Smooth muscle cell (in vitro differentiated cells): ENCODE measurements around the gene CARMIL1. TPM values are rescaled to one million over a fixed set of nuclear protein-coding genes. Genes with fewer than 3 reads are reported as not detected.

ENCODE experiments used
- DNase-seq: peaks from one replicate; lab custom pipeline; 2025; ENCODE audit not compliant: unreplicated experiment; lab: John Stamatoyannopoulos, UW
- H2AFZ ChIP-seq: fragments of 200-600 bp; sonication (generic); 2 replicates; pipeline ENCODE4 v1.6.0; 2016; ENCODE audit warnings: antibody characterized with exemption, low read depth, mild to moderate bottlenecking
- H3F3A ChIP-seq: fragments of 200-600 bp; sonication (generic); 2 replicates; pipeline ENCODE4 v1.6.0; 2017; ENCODE audit warnings: antibody characterized with exemption, low read depth
- H3K27ac ChIP-seq: fragments of 200-600 bp; sonication (generic); 2 replicates; pipeline ENCODE4 v1.5.1; 2016; ENCODE audit warnings: low read depth, mild to moderate bottlenecking
- H3K27me3 ChIP-seq: fragments of 200-600 bp; sonication (generic); 2 replicates; pipeline ENCODE4 v1.6.1; 2016; ENCODE audit warnings: low read depth, mild to moderate bottlenecking
- H3K36me3 ChIP-seq: fragments of 200-600 bp; sonication (generic); 2 replicates; pipeline ENCODE4 v1.5.1; 2016; ENCODE audit warnings: low read depth
- H3K4me1 ChIP-seq: fragments of 200-600 bp; sonication (generic); 2 replicates; pipeline ENCODE4 v1.5.1; 2016; ENCODE audit warnings: low read depth
- H3K4me2 ChIP-seq: fragments of 200-600 bp; sonication (generic); 2 replicates; pipeline ENCODE4 v1.6.0; 2016; ENCODE audit warnings: mild to moderate bottlenecking
- H3K4me3 ChIP-seq: fragments of 200-600 bp; sonication (generic); 2 replicates; pipeline ENCODE4 v1.5.1; 2016; ENCODE audit warnings: mild to moderate bottlenecking
- H3K79me2 ChIP-seq: fragments of 200-600 bp; sonication (generic); 2 replicates; pipeline ENCODE4 v1.6.0; 2016; ENCODE audit warnings: low read depth, mild to moderate bottlenecking
- H3K9ac ChIP-seq: fragments of 200-600 bp; sonication (generic); 2 replicates; pipeline ENCODE4 v1.6.0; 2016; ENCODE audit warnings: low read depth
- H3K9me3 ChIP-seq: fragments of 200-600 bp; sonication (generic); replicated peaks from 2 replicates; pipeline ENCODE4 v1.5.1; 2016; ENCODE audit warnings: low read depth
- H4K20me1 ChIP-seq: fragments of 200-600 bp; sonication (generic); 2 replicates; pipeline ENCODE4 v1.6.0; 2016; ENCODE audit warnings: low read depth
- CTCF ChIP-seq: fragments of 200-600 bp; sonication (generic); IDR thresholded peaks from 2 replicates; pipeline ENCODE4 v1.5.1; 2017; ENCODE audit warnings: borderline replicate concordance, mild to moderate bottlenecking, antibody characterized with exemption; ENCODE audit not compliant: insufficient read depth, poor library complexity, severe bottlenecking
- whole genome bisulfite sequencing: methylation state at CpG from one replicate; pipeline ENCODE4 v1.1.7; 2016; ENCODE audit warnings: low lambda C conversion rate; 5-methylcytosine and 5-hydroxymethylcytosine counted together
- polyA plus RNA-seq: library from polyadenylated mRNA; unstranded; fragments of >200 nt; fragmentation: Nextera tagmentation; extraction: Ambion mirVana; gene quantifications from 2 replicates; pipeline ENCODE4 v1.2.1, GENCODE V29; 2016
- total RNA-seq: library from RNA; depleted of rRNA; stranded (reverse); fragments of >200 nt; gene quantifications from 2 replicates; pipeline ENCODE4 v1.2.3, GENCODE V29; 2014

CARMIL1 gene
- total and polyA plus RNA-seq, 2 experiments from 2014 or later = 7.6 to 24.1 TPM

GRCh38 chr6:25544833-25545232 is 265.7 kb downstream of the CARMIL1 start:
- peaks cover 5% of the 10 kb centered on the region for H3F3A ChIP-seq
- TF ChIP-seq CTCF = no peak
- H3K79me2 ChIP-seq = no peaks in the 10 kb centered on the region
- H3K4me1 ChIP-seq = peaks cover 6% of the 10 kb centered on the region
- no peak overlapping the region for H3K4me3 ChIP-seq
- H4K20me1 ChIP-seq = no peaks in the 10 kb centered on the region
- H3K36me3 ChIP-seq = no peaks in the 10 kb centered on the region
- H3K27me3 ChIP-seq = no peaks in the 10 kb centered on the region
- H3K4me2 ChIP-seq = no peak overlapping the region
- peak overlapping the region; percentile 56 for H3K27ac ChIP-seq
- H2AFZ ChIP-seq = no peak overlapping the region
- H3K9me3 ChIP-seq = no peaks in the 10 kb centered on the region
- no peak overlapping the region for H3K9ac ChIP-seq
- no peak for DNase-seq

GRCh38 chr6:25547797-25548196 is 268.6 kb downstream of the CARMIL1 start:
- DNase-seq = no peak
- Histone ChIP-seq H3F3A (no peaks in the 10 kb centered on the region), H3K4me1 (no peaks in the 10 kb centered on the region), H3K9ac (no peak overlapping the region), H3K79me2 (no peaks in the 10 kb centered on the region), H3K4me3 (no peak overlapping the region), H3K4me2 (no peak overlapping the region), H2AFZ (no peak overlapping the region), H3K27me3 (no peaks in the 10 kb centered on the region), H3K36me3 (no peaks in the 10 kb centered on the region), H3K27ac (no peak overlapping the region), H3K9me3 (no peaks in the 10 kb centered on the region), H4K20me1 (no peaks in the 10 kb centered on the region)
- 73% methylated on average over 2 of the region's 2 CpGs for WGBS
- no peak for TF ChIP-seq CTCF

- WGBS = 57% methylated on average over 2 of the region's 2 CpGs
- no peaks in the 10 kb centered on the region for H3K4me1 ChIP-seq
- no peaks in the 10 kb centered on the region for H3K27me3 ChIP-seq
- TF ChIP-seq CTCF = no peak
- no peak overlapping the region for H3K27ac ChIP-seq
- H3K9me3 ChIP-seq = no peaks in the 10 kb centered on the region
- no peaks in the 10 kb centered on the region for H3F3A ChIP-seq
- H4K20me1 ChIP-seq = no peaks in the 10 kb centered on the region
- H3K4me2 ChIP-seq = no peak overlapping the region
- H2AFZ ChIP-seq = no peak overlapping the region
- H3K4me3 ChIP-seq = no peak overlapping the region
- no peak for DNase-seq
- H3K79me2 ChIP-seq = no peaks in the 10 kb centered on the region
- H3K36me3 ChIP-seq = no peaks in the 10 kb centered on the region
- H3K9ac ChIP-seq = no peak overlapping the region
These were observed 269.3 kb downstream of the CARMIL1 start for GRCh38 chr6:25548451-25548850.

- no peak overlapping the region for H3K27ac ChIP-seq
- no peak overlapping the region for H3K4me2 ChIP-seq
- no peak overlapping the region for H3K9ac ChIP-seq
- H2AFZ ChIP-seq = no peak overlapping the region
- no peaks in the 10 kb centered on the region for H3K36me3 ChIP-seq
- no peaks in the 10 kb centered on the region for H3F3A ChIP-seq
- WGBS = 97% methylated on average over 11 of the region's 11 CpGs
- H3K79me2 ChIP-seq = no peaks in the 10 kb centered on the region
- H3K4me1 ChIP-seq = no peaks in the 10 kb centered on the region
- no peaks in the 10 kb centered on the region for H3K9me3 ChIP-seq
- no peak for TF ChIP-seq CTCF
- H3K4me3 ChIP-seq = no peak overlapping the region
- H4K20me1 ChIP-seq = no peaks in the 10 kb centered on the region
- no peaks in the 10 kb centered on the region for H3K27me3 ChIP-seq
- no peak for DNase-seq
These were observed 271.5 kb downstream of the CARMIL1 start for GRCh38 chr6:25550631-25551030.
